Measurements from ENCODE around the gene GARNL3.

- no peak for TF ChIP-seq CTCF (IDR thresholded peaks at IDR 0.05)
- TF ChIP-seq EZH2phosphoT487 (IDR thresholded peaks at IDR 0.05): no peak
Observed at GRCh38 chr9:127215268-127216209, 49.0 kb upstream of the GARNL3 start.
